Heart right ventricle (tissue), 16 donors: ENCODE results near the gene LIMS1. TPM values are rescaled to one million over a fixed set of nuclear protein-coding genes. Genes with fewer than 3 reads are reported as not detected.

Source experiments
- ATAC-seq, 8 donors: fragments of 200-7000 bp; cut with Tn5 transposase; one replicate each; pipeline ENCODE4 v1.9.1; 2020; ENCODE audit warnings: mild to moderate bottlenecking in 8 of 8, moderate library complexity in 8 of 8, moderate number of reproducible peaks in 1 of 8
- DNase-seq, 2 donors: peaks; one replicate each; pipeline ENCODE4 v3.0.0-alpha.2; 2020
- H3K27ac ChIP-seq, 10 donors: fragments of 200-600 bp; sonication (generic) in 2 of 10; one replicate each; pipeline versions ENCODE4 v1.5.0 to v1.8.0; 2020 to 2022; ENCODE audit warnings: mild to moderate bottlenecking in 3 of 10
- H3K27me3 ChIP-seq, 7 donors: fragments of 200-600 bp; one replicate each; pipeline ENCODE4 v1.8.0; 2021 to 2022; ENCODE audit warnings: mild to moderate bottlenecking in 2 of 7
- H3K36me3 ChIP-seq, 9 donors: fragments of 200-600 bp; sonication (generic) in 1 of 9; one replicate each; pipeline versions ENCODE4 v1.5.0 to v1.8.0; 2020 to 2022; ENCODE audit warnings: mild to moderate bottlenecking in 2 of 9
- H3K4me1 ChIP-seq, 9 donors: fragments of 200-600 bp; sonication (generic) in 1 of 9; one replicate each; pipeline versions ENCODE4 v1.5.0 to v1.8.0; 2020 to 2022; ENCODE audit warnings: mild to moderate bottlenecking in 4 of 9
- H3K4me3 ChIP-seq, 10 donors: fragments of 200-600 bp; sonication (generic) in 2 of 10; one replicate each; pipeline versions ENCODE4 v1.5.0 to v1.8.0; 2020 to 2022; ENCODE audit warnings: mild to moderate bottlenecking in 7 of 10, moderate library complexity in 2 of 10
- H3K9me3 ChIP-seq, 11 donors: fragments of 200-600 bp in 10 of 11; sonication (generic) in 2 of 11; one replicate each; pipeline versions ENCODE4 v1.5.0 to v1.8.0; 2013 to 2022; ENCODE audit warnings: mild to moderate bottlenecking in 2 of 11, control low read depth in 1 of 11, moderate library complexity in 1 of 11
- WGBS, 2 donors: extraction: QIAGEN DNeasy Blood & Tissue Kit; methylation state at CpG; one replicate each; pipeline ENCODE4 v1.1.7; 2013; ENCODE audit warnings: inconsistent platforms in 1 of 2; 5-methylcytosine and 5-hydroxymethylcytosine counted together
- intact Hi-C, 10 donors: fragments of 100-400 bp; cut with DNase I; formaldehyde crosslinking; loops; one replicate each; pipeline versions ENCODE4 v1.11.1 to v1.14.2; 2022
- polyA plus RNA-seq, 2 donors: library from polyadenylated mRNA; stranded (reverse); fragments of 200-250 nt; gene quantifications; one replicate each; pipeline ENCODE4 v1.2.3, GENCODE V29; 2013
- total RNA-seq, 10 donors: library from RNA; stranded (reverse); fragmentation: NEBNext Ultra II Directional in 3 of 10; extraction: Animal tissue kit (Norgen Biotek cat#: 25700) in 3 of 10; gene quantifications; one replicate each; pipeline versions ENCODE4 v1.2.1 to v1.2.4, GENCODE V29; 2021 to 2023
- TF ChIP-seq, protein P1 (sequence below), 9 donors: fragments of 200-600 bp; sonication (generic) in 2 of 9; IDR thresholded peaks; one replicate each; pipeline versions ENCODE4 v1.5.0 to v1.8.0; 2021 to 2022; ENCODE audit warnings: antibody characterized with exemption in 9 of 9, mild to moderate bottlenecking in 5 of 9, moderate library complexity in 1 of 9
- donor health status: Arrhythmogenic right ventricular cardiomyopathy.
- donor health status: ischemic (EF 13 %, LVEDD 7.1; RV severe dilation, severe dysfunction).
- donor health status: healthy with polysubstance abuse.
- donor health status: DM: no; HTN: yes; CAD: no.
- donor health status: DM: no; HTN: no; CAD: no.
- donor health status: ischemic (EF 25% LVEDD 6.9; RV normal size, moderate dysfunction).
- donor health status: ischemic (EF 25% LVEDD 5.7; RV mildly dilated, moderate dysfunction).
- donor health status: healthy.
- donor health status: DM: yes; HTN: yes; CAD: no.
- donor health status: Ischemic cardiomyopathy.
- donor health status: ischemic (EF 35%, LVEDD 5.7; RV mildly dilated, moderate dysfunction).
- donor health status: nonischemic (EF 11% LVEDD 7.7; RV severe dilation, severe dysfunction).
- donor health status: DM: yes; HTN: yes; CAD: no.
- donor health status: PGD.
- donor health status: ischemic (EF 29% LVEDD 5.4; RV normal size, mild dysfunction).
- donor health status: nonischemic (EF 23%, LVEDD 6.1; RV moderate dilation, normal function).

LIMS1 gene
- total and polyA plus RNA-seq, 12 donors, result 18.8 to 122 (median 76.2) TPM

DNA sequence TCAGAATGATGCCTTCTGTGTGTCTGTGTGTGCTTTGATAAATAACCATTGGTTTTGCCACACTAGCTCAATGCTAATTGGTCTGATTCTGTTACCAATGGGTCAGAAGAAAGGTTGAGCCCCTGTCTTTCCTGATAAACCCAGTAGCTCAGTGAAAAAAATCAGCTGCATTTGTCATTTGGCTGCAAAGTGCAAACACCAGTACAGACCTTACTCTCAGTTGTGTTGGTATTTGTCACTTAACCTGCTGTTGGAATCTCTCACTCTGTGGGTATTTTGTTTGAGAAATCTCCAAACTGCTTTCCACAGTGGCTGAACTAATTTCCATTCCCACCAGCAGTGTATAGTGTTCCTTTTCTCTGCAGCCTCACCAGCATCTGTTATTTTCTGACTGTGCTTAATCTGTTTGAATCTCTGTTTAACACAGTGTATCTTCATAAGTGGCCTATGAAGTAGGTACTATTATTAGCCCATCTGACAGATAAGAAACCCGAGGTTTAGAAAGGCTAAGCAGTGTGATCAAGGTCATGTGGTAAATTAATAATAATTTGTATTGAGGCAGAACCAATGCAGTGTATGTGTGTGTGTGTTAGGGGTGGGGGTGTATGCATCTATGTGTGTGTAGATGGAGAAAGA, 26.7 kb downstream of the LIMS1 start:
- TF ChIP-seq, protein P1, sequence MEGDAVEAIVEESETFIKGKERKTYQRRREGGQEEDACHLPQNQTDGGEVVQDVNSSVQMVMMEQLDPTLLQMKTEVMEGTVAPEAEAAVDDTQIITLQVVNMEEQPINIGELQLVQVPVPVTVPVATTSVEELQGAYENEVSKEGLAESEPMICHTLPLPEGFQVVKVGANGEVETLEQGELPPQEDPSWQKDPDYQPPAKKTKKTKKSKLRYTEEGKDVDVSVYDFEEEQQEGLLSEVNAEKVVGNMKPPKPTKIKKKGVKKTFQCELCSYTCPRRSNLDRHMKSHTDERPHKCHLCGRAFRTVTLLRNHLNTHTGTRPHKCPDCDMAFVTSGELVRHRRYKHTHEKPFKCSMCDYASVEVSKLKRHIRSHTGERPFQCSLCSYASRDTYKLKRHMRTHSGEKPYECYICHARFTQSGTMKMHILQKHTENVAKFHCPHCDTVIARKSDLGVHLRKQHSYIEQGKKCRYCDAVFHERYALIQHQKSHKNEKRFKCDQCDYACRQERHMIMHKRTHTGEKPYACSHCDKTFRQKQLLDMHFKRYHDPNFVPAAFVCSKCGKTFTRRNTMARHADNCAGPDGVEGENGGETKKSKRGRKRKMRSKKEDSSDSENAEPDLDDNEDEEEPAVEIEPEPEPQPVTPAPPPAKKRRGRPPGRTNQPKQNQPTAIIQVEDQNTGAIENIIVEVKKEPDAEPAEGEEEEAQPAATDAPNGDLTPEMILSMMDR (IDR thresholded peaks at IDR 0.05), result no peak
- H3K4me1 ChIP-seq, result peaks cover 3 to 66% (median 36%) of the 10 kb centered on the region in 9 donors
- H3K4me3 ChIP-seq, result no peak overlapping the region
- intact Hi-C loops, result no loop called here
- WGBS, 2 donors, result 8 to 10% methylated on average over 1 of the region's 1 CpG
- H3K27me3 ChIP-seq, result no peaks in the 10 kb centered on the region
- DNase-seq, result no peak
- ATAC-seq, result peak in 6 of 8 donors; percentile 31 to 50 (median 34)
- H3K9me3 ChIP-seq, result peaks cover 0 to 14% (median 0%) of the 10 kb centered on the region in 11 donors
- no peaks in the 10 kb centered on the region for H3K36me3 ChIP-seq
- H3K27ac ChIP-seq, result peak overlapping the region in 3 of 10 donors; percentile 12 to 56 (median 53)

DNA sequence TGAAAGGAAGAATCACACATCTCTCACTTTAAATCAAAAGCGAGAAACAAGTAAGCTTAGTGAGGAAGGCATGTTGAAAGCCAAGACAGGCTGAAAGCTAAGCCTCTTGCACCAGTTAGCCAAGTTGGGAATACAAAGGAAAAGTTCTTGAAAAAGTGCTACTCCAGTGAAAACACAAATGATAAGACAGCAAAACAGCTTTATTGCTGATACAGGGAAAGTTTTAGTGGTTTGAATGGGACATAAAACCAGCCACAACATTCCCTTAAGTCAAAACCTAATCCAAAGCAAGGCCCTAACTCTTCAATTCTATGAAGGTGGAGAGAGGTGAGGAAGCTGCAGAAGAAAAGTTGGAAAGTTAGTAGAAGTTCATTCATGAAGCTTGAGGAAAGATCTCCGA, 28.0 kb downstream of the LIMS1 start:
- no peaks in the 10 kb centered on the region for H3K27me3 ChIP-seq
- intact Hi-C loops, result no loop called here
- H3K4me1 ChIP-seq, result peaks cover 3 to 58% (median 36%) of the 10 kb centered on the region in 9 donors
- TF ChIP-seq, protein P1 (IDR thresholded peaks at IDR 0.05), result no peak
- H3K36me3 ChIP-seq, result no peaks in the 10 kb centered on the region
- no peak for ATAC-seq
- H3K27ac ChIP-seq, result no peak overlapping the region
- WGBS, 2 donors, result 98 to 99% methylated on average over 2 of the region's 2 CpGs
- no peak overlapping the region for H3K4me3 ChIP-seq
- DNase-seq, result no peak
- H3K9me3 ChIP-seq, result peaks cover 0 to 14% (median 0%) of the 10 kb centered on the region in 11 donors

DNA sequence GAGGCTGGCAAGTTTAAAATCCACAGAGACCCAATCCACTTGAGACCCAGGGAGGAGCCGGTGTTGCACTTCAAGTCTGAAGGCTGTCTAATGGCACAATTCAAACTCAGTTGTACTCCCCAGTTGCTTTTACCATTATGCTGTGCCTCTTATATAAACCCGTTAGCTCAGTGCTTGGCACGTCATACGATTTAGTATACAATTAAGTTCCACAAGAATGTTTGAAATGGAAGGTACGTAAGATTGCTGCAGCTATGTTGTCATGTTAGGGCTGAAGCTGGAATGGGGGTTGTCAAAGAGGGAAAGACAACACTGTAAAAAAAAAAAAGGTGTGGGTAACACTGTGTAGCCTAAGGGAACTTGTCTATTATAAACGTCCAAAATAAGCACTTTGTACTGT, 30.2 kb downstream of the LIMS1 start:
- TF ChIP-seq, protein P1 (IDR thresholded peaks at IDR 0.05), result no peak
- peaks cover 3 to 46% (median 28%) of the 10 kb centered on the region in 9 donors for H3K4me1 ChIP-seq
- no peaks in the 10 kb centered on the region for H3K36me3 ChIP-seq
- H3K27me3 ChIP-seq, result no peaks in the 10 kb centered on the region
- H3K27ac ChIP-seq, result peak overlapping the region in 1 of 10 donors; percentile 14
- intact Hi-C loops, result no loop called here
- H3K9me3 ChIP-seq, result peaks cover 0 to 14% (median 0%) of the 10 kb centered on the region in 11 donors
- no peak overlapping the region for H3K4me3 ChIP-seq
- DNase-seq (no peak), ATAC-seq (no peak)
- whole genome bisulfite sequencing, 2 donors, result 72 to 78% methylated on average over 6 of the region's 6 CpGs

DNA sequence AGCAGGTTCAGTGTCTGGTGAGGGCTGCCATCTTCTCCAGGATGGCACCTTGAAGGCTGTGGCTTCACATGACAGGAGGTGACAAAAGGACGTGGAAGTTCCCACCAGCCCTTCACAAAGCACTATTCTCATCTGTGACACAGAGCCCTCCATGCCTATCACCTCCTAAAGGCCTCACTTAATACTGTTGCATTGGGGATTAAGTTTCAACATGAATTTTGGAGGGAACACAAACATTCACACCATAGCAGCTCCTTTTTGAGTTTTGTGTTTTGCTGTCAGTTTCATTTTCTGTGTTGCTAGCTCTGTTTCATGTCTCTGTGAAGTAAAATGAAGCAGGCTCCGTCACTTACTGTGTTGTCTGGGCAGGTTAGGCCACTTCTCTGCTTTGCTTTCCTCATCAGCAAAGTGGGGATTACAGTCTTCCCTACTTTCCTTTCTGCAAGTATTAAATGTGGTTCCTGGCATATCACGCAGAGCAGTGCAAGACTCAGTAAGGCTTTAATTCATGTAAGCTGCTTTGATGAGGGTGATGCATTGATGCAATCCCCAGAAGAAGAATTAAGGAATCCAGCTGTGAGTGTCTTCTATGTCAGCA, 31.6 kb downstream of the LIMS1 start:
- Histone ChIP-seq H3K27ac (peak overlapping the region in 4 of 10 donors; percentile 3 to 14 (median 6)), H3K36me3 (no peaks in the 10 kb centered on the region), H3K4me1 (peaks cover 0 to 40% (median 26%) of the 10 kb centered on the region in 9 donors), H3K4me3 (no peak overlapping the region), H3K9me3 (peaks cover 0 to 14% (median 0%) of the 10 kb centered on the region in 11 donors), H3K27me3 (no peaks in the 10 kb centered on the region)
- TF ChIP-seq, protein P1 (IDR thresholded peaks at IDR 0.05), result no peak
- WGBS, 2 donors, result 84 to 87% methylated on average over 3 of the region's 3 CpGs
- DNase-seq (no peak), ATAC-seq (no peak)
- intact Hi-C loops, result no loop called here
